Measurements from ENCODE around the gene PDE4D. TPM values are rescaled to one million over a fixed set of nuclear protein-coding genes. Genes with fewer than 3 reads are reported as not detected.

PDE4D gene
- total RNA-seq, 4 donors from 2014 or later, result 15.9 to 66.3 (median 48.7) TPM

DNA sequence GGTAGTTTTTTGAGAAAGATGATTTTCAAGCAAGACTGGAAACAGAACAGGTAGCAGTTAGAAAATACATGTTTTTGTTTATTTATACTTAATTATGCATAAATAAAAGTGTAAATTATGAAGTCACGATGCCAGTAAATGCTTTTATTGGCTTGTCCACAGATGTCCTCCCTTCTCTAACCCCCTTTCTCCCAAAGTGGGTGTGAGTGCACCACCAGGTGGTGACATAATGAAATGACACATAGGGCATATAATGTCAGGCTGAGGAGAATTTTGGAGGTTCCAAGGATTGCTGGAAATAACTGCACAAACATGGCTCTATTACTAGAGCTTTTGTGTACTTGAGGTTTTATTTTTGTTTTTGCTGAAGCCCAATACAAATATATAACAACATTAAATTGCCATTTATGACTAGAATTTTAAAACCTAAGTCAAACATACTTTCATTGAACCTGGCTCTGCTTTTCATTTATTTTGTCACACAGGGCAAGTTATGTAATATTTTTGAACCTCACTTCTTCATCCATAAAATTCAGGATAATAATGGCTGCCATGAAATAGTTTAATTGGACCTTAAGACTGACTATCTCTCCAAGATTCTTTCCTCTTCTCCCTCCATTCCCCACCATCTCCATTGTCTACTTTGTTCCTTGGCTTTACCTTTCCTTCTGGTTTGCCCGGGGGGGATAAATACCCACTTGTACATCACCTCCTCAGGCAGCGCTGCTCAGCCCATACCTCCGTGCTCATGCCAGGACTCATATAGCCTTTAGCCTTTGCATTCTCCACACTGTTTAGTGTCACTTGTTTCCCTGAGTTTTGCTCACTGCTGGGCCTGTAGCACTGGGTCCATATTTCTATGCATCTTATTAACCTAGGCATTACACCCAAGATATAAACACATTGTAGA is 168.8 kb downstream of the PDE4D start:
- no peaks in the 10 kb centered on the region for H3K36me3 ChIP-seq
- no peak for DNase-seq (ENCODE audit: low spot score in 2 of 2)
- H3K27me3 ChIP-seq, result no peaks in the 10 kb centered on the region
- H3K4me3 ChIP-seq, result no peak overlapping the region
- TF ChIP-seq, protein P1, sequence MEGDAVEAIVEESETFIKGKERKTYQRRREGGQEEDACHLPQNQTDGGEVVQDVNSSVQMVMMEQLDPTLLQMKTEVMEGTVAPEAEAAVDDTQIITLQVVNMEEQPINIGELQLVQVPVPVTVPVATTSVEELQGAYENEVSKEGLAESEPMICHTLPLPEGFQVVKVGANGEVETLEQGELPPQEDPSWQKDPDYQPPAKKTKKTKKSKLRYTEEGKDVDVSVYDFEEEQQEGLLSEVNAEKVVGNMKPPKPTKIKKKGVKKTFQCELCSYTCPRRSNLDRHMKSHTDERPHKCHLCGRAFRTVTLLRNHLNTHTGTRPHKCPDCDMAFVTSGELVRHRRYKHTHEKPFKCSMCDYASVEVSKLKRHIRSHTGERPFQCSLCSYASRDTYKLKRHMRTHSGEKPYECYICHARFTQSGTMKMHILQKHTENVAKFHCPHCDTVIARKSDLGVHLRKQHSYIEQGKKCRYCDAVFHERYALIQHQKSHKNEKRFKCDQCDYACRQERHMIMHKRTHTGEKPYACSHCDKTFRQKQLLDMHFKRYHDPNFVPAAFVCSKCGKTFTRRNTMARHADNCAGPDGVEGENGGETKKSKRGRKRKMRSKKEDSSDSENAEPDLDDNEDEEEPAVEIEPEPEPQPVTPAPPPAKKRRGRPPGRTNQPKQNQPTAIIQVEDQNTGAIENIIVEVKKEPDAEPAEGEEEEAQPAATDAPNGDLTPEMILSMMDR (IDR thresholded peaks at IDR 0.05), result peak in 3 of 5 experiments; percentile 19 to 39 (median 23)
- TF ChIP-seq EP300 (IDR thresholded peaks at IDR 0.05), result no peak
- TF ChIP-seq POLR2A (IDR thresholded peaks at IDR 0.05), result no peak
- WGBS, 2 donors, result 67 to 68% methylated on average over 4 of the region's 4 CpGs
- H3K27ac ChIP-seq, result no peak overlapping the region
- no peaks in the 10 kb centered on the region for H3K9me3 ChIP-seq
- no peaks in the 10 kb centered on the region for H3K4me1 ChIP-seq

DNA sequence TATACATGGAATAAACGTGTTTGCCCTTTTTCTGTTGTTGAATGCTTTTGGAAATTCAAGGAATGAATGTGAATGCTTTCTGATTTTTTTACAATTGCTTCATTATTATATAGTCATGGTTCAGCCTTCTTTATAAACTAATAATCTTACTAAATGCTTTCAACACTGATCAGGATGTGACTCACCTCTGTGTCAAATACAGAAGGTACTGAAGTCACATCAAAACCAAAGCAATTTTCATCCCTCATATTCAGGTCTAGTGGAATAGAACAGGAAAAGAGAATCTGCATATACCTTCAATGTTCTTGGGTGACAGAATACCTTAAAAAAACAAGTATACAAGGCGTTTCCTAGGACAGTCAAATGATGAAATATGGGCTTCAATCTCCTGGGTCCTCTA is 170.7 kb downstream of the PDE4D start:
- TF ChIP-seq POLR2A (IDR thresholded peaks at IDR 0.05) (no peak), EP300 (IDR thresholded peaks at IDR 0.05) (no peak)
- TF ChIP-seq, protein P1 (IDR thresholded peaks at IDR 0.05), result no peak
- Histone ChIP-seq H3K4me3 (no peak overlapping the region), H3K27ac (no peak overlapping the region), H3K9me3 (no peaks in the 10 kb centered on the region), H3K27me3 (no peaks in the 10 kb centered on the region), H3K36me3 (no peaks in the 10 kb centered on the region), H3K4me1 (no peaks in the 10 kb centered on the region)
- DNase-seq (ENCODE audit: low spot score in 2 of 2), result no peak
- 61 to 77% methylated on average over 2 of the region's 2 CpGs for WGBS, 2 donors

- TF ChIP-seq, protein P1 (IDR thresholded peaks at IDR 0.05), result no peak
- no peak for TF ChIP-seq EP300 (IDR thresholded peaks at IDR 0.05)
- TF ChIP-seq POLR2A (IDR thresholded peaks at IDR 0.05), result no peak
- Histone ChIP-seq H3K9me3 (no peaks in the 10 kb centered on the region), H3K36me3 (no peaks in the 10 kb centered on the region), H3K27me3 (no peaks in the 10 kb centered on the region), H3K4me1 (no peaks in the 10 kb centered on the region), H3K4me3 (no peak overlapping the region), H3K27ac (no peak overlapping the region)
- 72 to 83% methylated on average over 3 of the region's 3 CpGs for WGBS, 2 donors
- DNase-seq (ENCODE audit: low spot score in 2 of 2), result no peak
Measured at GRCh38 chr5:59721741-59722140, 171.8 kb downstream of the PDE4D start.

DNA sequence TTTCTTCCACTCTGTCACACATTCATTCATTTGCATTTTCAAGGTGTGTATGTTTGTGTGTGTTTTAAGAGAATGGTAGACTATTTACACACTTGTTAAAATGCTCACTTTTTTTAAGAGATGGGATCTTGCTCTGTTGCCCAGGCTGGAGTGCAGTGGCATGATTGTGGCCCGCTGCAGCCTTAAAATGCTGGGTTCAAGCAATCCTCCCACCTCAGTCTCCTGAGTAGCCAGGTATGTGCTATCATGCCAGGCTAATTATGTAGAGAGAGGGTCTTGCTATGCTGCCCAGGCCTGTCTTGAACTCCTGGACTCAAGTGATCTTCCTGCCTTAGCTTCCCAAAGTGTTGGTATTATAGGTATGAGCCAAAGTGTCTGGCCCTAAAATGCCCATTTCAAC is 173.5 kb downstream of the PDE4D start:
- Histone ChIP-seq H3K4me1 (no peaks in the 10 kb centered on the region), H3K4me3 (no peak overlapping the region), H3K27ac (no peak overlapping the region), H3K27me3 (no peaks in the 10 kb centered on the region), H3K9me3 (no peaks in the 10 kb centered on the region), H3K36me3 (no peaks in the 10 kb centered on the region)
- 100% methylated on average over 1 of the region's 1 CpG for WGBS, 2 donors
- TF ChIP-seq POLR2A (IDR thresholded peaks at IDR 0.05), result no peak
- TF ChIP-seq, protein P1 (IDR thresholded peaks at IDR 0.05), result no peak
- no peak for TF ChIP-seq EP300 (IDR thresholded peaks at IDR 0.05)
- DNase-seq (ENCODE audit: low spot score in 2 of 2), result no peak

DNA sequence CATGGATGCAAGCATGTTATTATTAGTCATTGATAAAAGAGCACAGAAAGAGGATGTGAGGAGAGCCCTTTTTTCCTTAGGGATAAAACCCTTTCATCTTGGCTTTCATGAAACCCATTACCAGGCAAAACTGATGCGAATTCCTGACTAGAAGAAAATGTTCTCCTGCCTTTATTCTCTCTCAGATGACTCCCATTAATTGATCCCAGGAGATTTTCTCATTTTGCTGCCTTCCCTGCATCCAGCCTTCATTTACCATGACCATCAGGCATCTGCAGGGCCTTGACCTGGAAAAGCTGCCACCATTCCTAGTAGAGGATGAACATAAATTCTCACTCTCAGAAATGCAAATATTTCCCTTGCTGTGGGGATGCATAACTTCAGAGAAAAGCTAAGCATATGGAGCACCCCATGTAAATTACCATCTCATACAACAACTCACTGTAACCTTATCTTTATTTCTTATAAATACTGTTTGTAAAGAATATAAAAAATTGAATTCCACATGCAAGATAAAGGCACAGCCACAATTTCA is 176.5 kb downstream of the PDE4D start:
- TF ChIP-seq EP300 (IDR thresholded peaks at IDR 0.05) (no peak), POLR2A (IDR thresholded peaks at IDR 0.05) (no peak)
- TF ChIP-seq, protein P1 (IDR thresholded peaks at IDR 0.05), result no peak
- H3K36me3 ChIP-seq, result no peaks in the 10 kb centered on the region
- H3K4me1 ChIP-seq, result no peaks in the 10 kb centered on the region
- no peaks in the 10 kb centered on the region for H3K27me3 ChIP-seq
- H3K9me3 ChIP-seq, result no peaks in the 10 kb centered on the region
- WGBS, 2 donors, result 82 to 86% methylated on average over 1 of the region's 1 CpG
- no peak overlapping the region for H3K27ac ChIP-seq
- no peak overlapping the region for H3K4me3 ChIP-seq
- no peak for DNase-seq (ENCODE audit: low spot score in 2 of 2)

Measured in tibial nerve (tissue), 4 donors.